IMR-90 (cell line): ENCODE measurements around the gene TMEM181.
"Not testable (repeated sequence)": the region's sequence is repeated elsewhere in the genome, so short reads cannot be mapped to it uniquely, and the experiment has no call there.

Experiments
- BHLHE40 ChIP-seq: fragments of 150-350 bp; IDR thresholded peaks from 2 replicates; pipeline ENCODE4 v1.6.1; 2016; ENCODE audit warnings: mild to moderate bottlenecking, low read depth, low read length
- CEBPB ChIP-seq: IDR thresholded peaks from 2 replicates; pipeline ENCODE4 v1.6.1; 2012; ENCODE audit warnings: low read depth, low read length, improper control_type of control experiment
- CHD1 ChIP-seq: IDR thresholded peaks from 2 replicates; pipeline ENCODE4 v1.6.1; 2012; ENCODE audit warnings: low read depth, low read length, improper control_type of control experiment
- POLR2A ChIP-seq: IDR thresholded peaks from 2 replicates; pipeline ENCODE4 v1.6.1; 2012; ENCODE audit warnings: mild to moderate bottlenecking, low read depth, low read length
- RAD21 ChIP-seq: IDR thresholded peaks from 2 replicates; pipeline ENCODE4 v1.6.1; 2012; ENCODE audit warnings: low read length, improper control_type of control experiment
- RFX5 ChIP-seq: IDR thresholded peaks from 2 replicates; pipeline ENCODE4 v1.8.0; 2012; ENCODE audit warnings: low read depth, mild to moderate bottlenecking, low read length, moderate library complexity
- SMC3 ChIP-seq: fragments of 150-350 bp; IDR thresholded peaks from 2 replicates; pipeline ENCODE4 v1.6.1; 2016; ENCODE audit warnings: low read depth, mild to moderate bottlenecking, antibody characterized with exemption, low read length, moderate library complexity
- TF ChIP-seq, protein P1 (sequence below): conservative IDR thresholded peaks from 2 replicates; pipeline ENCODE4 v1.5.1; 2012; ENCODE audit warnings: mild to moderate bottlenecking, low read depth, low read length, improper control_type of control experiment

DNA sequence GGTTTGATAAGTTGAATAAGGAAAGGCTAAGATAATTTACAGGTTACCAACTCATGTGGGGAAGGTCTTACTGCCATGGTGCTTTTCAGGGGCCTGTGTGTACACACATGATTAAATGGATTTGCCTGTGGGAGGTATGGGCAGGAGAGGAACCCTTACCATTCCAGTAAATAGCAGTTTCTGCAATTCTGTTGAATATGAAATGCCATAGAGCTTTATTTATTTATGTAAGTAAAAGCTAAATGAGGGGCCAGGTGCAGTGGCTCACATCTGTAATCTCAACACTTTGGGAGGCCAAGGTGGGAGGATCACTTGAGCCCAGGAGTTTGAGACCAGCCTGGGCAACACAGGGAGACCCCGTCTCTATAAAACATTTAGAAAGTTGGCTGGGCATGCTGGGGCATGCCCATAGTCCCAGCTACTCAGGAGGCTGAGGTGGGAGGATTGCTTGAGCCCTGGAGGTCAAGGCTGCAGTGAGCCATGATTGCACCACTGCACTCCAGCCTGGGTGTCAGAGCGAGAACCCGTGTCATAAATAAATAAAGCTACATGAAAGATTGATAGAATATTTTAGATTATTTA lies 72.7 kb downstream of the TMEM181 start:
- not testable (repeated sequence) for TF ChIP-seq RFX5, RAD21, SMC3, POLR2A, BHLHE40, CHD1, CEBPB
- TF ChIP-seq, protein P1, sequence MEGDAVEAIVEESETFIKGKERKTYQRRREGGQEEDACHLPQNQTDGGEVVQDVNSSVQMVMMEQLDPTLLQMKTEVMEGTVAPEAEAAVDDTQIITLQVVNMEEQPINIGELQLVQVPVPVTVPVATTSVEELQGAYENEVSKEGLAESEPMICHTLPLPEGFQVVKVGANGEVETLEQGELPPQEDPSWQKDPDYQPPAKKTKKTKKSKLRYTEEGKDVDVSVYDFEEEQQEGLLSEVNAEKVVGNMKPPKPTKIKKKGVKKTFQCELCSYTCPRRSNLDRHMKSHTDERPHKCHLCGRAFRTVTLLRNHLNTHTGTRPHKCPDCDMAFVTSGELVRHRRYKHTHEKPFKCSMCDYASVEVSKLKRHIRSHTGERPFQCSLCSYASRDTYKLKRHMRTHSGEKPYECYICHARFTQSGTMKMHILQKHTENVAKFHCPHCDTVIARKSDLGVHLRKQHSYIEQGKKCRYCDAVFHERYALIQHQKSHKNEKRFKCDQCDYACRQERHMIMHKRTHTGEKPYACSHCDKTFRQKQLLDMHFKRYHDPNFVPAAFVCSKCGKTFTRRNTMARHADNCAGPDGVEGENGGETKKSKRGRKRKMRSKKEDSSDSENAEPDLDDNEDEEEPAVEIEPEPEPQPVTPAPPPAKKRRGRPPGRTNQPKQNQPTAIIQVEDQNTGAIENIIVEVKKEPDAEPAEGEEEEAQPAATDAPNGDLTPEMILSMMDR, result not testable (repeated sequence)
